Epithelial cell of proximal tubule (primary cell): Measurements from ENCODE around the gene MCC. TPM values are rescaled to one million over a fixed set of nuclear protein-coding genes. Genes with fewer than 3 reads are reported as not detected.

ENCODE experiments used
- DNase-seq: peaks from one replicate; pipeline ENCODE4 v3.0.0-alpha.2; 2011; ENCODE audit warnings: low read depth
- H3K4me3 ChIP-seq: 2 replicates; pipeline ENCODE4 v1.5.1; 2011; ENCODE audit warnings: low read depth, mild to moderate bottlenecking, low read length
- total RNA-seq: library from RNA; depleted of rRNA; stranded (reverse); fragments of >200 nt; gene quantifications from 2 replicates; pipeline ENCODE4 v1.2.3, GENCODE V29; 2015
- TF ChIP-seq, protein P1 (sequence below): conservative IDR thresholded peaks from 2 replicates; pipeline ENCODE4 v1.5.1; 2012; ENCODE audit warnings: low read depth, mild to moderate bottlenecking, low read length

The MCC gene
- total RNA-seq, 1 donor from 2014 or later: 6.3 TPM

DNA sequence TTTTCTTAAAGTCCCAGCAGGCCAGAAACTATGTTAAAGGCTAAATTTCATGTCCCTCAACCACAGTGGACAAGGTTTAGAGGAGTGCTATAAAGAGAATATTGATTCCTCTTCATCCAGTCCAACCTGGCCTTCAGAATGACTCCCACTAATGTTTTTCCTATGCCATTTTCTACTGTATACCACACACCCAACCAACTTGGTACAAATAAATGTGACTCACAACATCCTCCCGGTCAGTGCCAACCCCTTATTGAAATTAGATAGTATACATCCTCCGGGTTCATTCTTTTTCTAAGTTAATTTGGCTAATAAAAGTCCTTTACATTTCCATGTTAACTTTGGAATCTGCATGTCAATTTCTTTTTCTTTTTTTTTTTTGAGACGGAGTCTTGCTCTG lies 268.6 kb downstream of the MCC start:
- TF ChIP-seq, protein P1, sequence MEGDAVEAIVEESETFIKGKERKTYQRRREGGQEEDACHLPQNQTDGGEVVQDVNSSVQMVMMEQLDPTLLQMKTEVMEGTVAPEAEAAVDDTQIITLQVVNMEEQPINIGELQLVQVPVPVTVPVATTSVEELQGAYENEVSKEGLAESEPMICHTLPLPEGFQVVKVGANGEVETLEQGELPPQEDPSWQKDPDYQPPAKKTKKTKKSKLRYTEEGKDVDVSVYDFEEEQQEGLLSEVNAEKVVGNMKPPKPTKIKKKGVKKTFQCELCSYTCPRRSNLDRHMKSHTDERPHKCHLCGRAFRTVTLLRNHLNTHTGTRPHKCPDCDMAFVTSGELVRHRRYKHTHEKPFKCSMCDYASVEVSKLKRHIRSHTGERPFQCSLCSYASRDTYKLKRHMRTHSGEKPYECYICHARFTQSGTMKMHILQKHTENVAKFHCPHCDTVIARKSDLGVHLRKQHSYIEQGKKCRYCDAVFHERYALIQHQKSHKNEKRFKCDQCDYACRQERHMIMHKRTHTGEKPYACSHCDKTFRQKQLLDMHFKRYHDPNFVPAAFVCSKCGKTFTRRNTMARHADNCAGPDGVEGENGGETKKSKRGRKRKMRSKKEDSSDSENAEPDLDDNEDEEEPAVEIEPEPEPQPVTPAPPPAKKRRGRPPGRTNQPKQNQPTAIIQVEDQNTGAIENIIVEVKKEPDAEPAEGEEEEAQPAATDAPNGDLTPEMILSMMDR: no peak
- DNase-seq: no peak
- H3K4me3 ChIP-seq: no peak overlapping the region

DNA sequence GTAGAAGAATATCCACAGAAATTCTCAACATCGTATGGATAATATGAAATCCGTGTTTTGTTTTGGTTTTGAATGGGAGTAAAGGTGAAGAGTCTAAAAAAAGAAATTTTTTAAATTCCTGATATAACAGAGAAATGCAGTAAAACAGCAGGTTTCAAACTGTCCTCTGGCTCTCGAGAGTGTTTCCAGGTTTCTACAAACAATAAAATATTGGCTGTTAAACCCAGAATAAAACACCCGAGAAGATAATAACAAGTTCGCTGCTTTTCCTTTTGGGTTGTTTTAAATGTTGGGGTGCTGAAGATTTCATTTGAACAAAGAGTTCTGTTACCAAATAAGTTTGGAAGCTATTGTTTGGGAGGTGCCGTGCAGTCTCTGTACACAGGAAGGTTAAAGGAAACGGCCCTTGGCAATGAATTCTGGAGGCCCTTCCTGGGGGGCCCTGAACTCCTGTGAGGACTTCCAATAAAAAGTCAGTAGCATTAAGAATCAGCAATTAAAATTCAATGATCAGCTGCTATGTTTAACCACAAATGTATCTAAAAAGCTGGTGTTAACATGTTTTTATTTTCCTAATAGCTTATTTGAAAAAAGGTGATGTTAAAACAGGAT lies 269.2 kb downstream of the MCC start:
- TF ChIP-seq, protein P1: no peak
- H3K4me3 ChIP-seq: no peak overlapping the region
- DNase-seq: no peak

DNA sequence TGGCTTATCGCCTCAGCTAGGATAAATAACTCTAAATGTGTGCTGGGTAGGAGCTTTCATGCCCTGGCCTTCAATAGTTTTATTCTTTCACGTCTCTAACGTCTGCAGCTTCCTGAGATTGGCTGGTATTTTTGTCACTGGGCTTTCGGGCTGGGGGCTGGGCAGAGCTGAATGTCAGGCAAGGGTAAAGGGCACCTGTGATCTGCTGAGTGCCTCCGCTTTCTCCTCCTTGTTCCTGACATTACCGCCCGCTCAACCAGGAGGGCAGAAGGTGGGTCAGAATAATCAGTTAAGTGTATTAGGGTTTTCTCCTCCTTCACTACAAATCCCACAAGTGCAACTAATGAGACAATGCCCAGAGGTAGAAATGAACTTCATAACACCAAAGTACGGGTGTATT lies 270.1 kb downstream of the MCC start:
- DNase-seq: no peak
- TF ChIP-seq, protein P1: no peak
- no peak overlapping the region for H3K4me3 ChIP-seq

DNA sequence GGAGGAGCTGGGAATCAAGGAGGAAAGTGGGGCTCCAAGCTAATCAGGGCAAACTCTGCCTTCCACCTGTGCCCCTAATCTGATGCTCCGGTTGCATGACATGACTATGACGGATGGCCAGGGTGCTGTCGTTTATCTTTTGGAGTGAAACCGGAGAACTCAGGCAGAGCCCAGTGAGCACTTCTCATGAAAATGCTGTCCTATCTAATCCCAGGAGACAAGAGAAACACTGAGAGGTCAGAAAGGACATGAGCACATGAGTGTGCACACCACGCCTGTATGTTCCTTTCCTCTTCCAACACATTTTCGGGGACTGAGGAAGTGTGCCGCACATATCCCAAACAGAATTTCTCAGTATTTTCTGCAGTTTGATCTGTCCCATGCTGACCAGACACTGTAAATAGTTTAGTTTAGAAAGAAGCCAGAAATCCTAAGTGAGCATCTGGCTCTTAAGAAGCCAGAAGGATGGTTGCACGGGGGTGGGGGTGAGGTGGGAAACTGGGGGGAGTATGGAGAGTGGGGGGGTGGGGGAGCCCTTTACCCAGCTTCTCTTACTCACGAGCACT lies 270.6 kb downstream of the MCC start:
- H3K4me3 ChIP-seq: no peak overlapping the region
- no peak for DNase-seq
- TF ChIP-seq, protein P1: no peak

DNA sequence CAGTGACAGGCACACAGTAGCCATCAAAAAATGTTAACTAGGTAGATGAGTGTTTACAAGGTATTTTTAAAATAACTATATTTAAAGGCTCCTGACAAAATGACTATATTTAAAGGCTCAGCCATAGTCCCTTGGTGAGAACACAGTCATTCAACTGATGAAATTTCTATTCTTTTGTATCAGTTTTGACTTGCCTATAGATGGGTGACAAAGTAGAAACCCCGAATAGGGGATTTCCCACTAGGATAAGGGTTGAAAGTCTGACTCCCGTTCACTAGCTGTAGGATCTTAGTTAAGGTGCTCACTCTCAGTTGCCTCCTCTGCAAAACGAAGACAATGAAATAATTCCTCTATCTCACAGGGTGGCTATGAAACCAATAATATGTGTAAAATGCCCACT lies 271.7 kb downstream of the MCC start:
- TF ChIP-seq, protein P1: no peak

DNA sequence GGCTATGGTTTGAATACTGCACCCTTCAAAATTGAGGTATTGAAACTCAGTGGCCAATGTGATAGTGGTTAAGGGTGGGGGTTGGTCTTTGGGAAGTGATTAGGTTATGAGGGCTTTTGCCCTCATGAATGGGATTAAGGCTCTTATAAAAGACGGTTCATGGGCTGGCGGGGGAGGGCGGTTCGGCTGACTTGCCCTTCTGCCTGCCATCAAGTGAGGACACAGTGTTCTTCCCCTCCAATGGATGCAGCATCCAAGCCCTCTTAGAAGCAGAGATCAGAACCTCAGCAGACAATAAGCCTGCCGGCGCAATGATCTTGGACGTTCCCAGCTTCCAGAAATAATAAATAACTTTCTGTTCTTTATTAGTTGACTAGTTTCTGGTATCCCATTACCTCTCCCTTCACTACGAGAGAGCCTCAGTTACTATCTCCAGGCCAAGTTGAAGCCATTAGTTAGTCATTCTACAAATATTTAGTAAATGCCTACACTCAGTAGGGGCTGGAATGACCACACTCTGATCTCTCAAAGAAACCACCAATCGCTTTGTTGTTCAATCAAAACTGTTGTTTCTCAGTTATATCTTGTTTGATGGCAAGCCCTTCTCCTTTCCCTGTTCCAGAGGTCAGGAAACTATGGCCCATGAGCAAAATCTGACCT lies 272.7 kb downstream of the MCC start:
- H3K4me3 ChIP-seq: no peak overlapping the region
- TF ChIP-seq, protein P1: no peak
- no peak for DNase-seq

More for the DNA sequence above, 271.7 kb downstream of the MCC start:
- H3K4me3 ChIP-seq: no peak overlapping the region
- DNase-seq: no peak
